ENCODE data around the gene FAF1.

Gene FAF1

GRCh38 chr1:50859657-50860056 is 100.4 kb downstream of the FAF1 start:
- H3K4me3 ChIP-seq (ENCODE audit: low read depth, low read length) = no peak overlapping the region
- DNase-seq (ENCODE audit: low read depth) = no peak
- TF ChIP-seq CTCF (IDR thresholded peaks at IDR 0.05; ENCODE audit: control insufficient read depth, extremely low read depth, insufficient read depth) = no peak

GRCh38 chr1:50858761-50859160 is 101.3 kb downstream of the FAF1 start:
- DNase-seq (ENCODE audit: low read depth) = no peak

GRCh38 chr1:50857702-50858101 is 102.4 kb downstream of the FAF1 start:
- DNase-seq (ENCODE audit: low read depth) = no peak
- H3K4me3 ChIP-seq (ENCODE audit: low read depth, low read length) = no peak overlapping the region
- TF ChIP-seq CTCF (IDR thresholded peaks at IDR 0.05; ENCODE audit: control insufficient read depth, extremely low read depth, insufficient read depth) = no peak

More at GRCh38 chr1:50858761-50859160, 101.3 kb downstream of the FAF1 start:
- no peak for TF ChIP-seq CTCF (IDR thresholded peaks at IDR 0.05; ENCODE audit: control insufficient read depth, extremely low read depth, insufficient read depth)
- no peak overlapping the region for H3K4me3 ChIP-seq (ENCODE audit: low read depth, low read length)

- no peak for TF ChIP-seq CTCF (IDR thresholded peaks at IDR 0.05; ENCODE audit: control insufficient read depth, extremely low read depth, insufficient read depth)
- no peak overlapping the region for H3K4me3 ChIP-seq (ENCODE audit: low read depth, low read length)
- DNase-seq (ENCODE audit: low read depth) = no peak
Measured at GRCh38 chr1:50853325-50853724, 106.7 kb downstream of the FAF1 start.

- TF ChIP-seq CTCF (IDR thresholded peaks at IDR 0.05; ENCODE audit: control insufficient read depth, extremely low read depth, insufficient read depth) = no peak
- no peak for DNase-seq (ENCODE audit: low read depth)
- H3K4me3 ChIP-seq (ENCODE audit: low read depth, low read length) = no peak overlapping the region
Measured at GRCh38 chr1:50852889-50853288, 107.2 kb downstream of the FAF1 start.

- no peak for TF ChIP-seq CTCF (IDR thresholded peaks at IDR 0.05; ENCODE audit: control insufficient read depth, extremely low read depth, insufficient read depth)
- no peak for DNase-seq (ENCODE audit: low read depth)
- H3K4me3 ChIP-seq (ENCODE audit: low read depth, low read length) = no peak overlapping the region
Measured at GRCh38 chr1:50851466-50851865, 108.6 kb downstream of the FAF1 start.

- DNase-seq (ENCODE audit: low read depth) = no peak
- TF ChIP-seq CTCF (IDR thresholded peaks at IDR 0.05; ENCODE audit: control insufficient read depth, extremely low read depth, insufficient read depth) = no peak
- no peak overlapping the region for H3K4me3 ChIP-seq (ENCODE audit: low read depth, low read length)
Measured at GRCh38 chr1:50851034-50851433, 109.0 kb downstream of the FAF1 start.
